GM10266 (cell line): ENCODE measurements around the gene ZMIZ2.
"Not testable (repeated sequence)": the region's sequence is repeated elsewhere in the genome, so short reads cannot be mapped to it uniquely, and the experiment has no call there.

Experiments used
- DNase-seq: peaks from one replicate; pipeline ENCODE4 v3.0.0; 2012; ENCODE audit errors: extremely low spot score
- TF ChIP-seq, protein P1 (sequence below): IDR thresholded peaks from 2 replicates; pipeline ENCODE4 v1.5.1; 2012; ENCODE audit warnings: mild to moderate bottlenecking, low read depth; ENCODE audit not compliant: control insufficient read depth, insufficient read depth; ENCODE audit errors: missing control alignments

ZMIZ2 gene

DNA sequence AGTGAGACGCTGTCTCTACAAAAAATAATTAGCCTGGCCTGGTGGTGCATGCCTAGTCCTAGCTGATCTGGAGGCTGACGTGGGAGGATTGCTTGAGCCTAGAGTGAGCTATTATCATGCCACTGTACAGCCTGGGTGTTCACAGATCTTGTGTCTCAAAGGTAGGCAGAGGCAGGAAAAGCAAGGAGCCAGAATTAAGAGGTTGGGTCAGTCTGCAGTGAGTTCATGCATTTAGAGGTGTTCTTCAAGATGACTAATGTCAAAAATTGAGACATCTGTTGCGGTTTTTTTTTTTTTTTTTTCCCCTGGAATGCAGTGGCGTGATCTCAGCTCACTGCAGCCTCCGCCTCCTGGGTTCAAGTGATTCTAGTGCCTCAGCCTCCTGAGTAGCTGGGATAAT, 53.2 kb downstream of the ZMIZ2 start:
- TF ChIP-seq, protein P1, sequence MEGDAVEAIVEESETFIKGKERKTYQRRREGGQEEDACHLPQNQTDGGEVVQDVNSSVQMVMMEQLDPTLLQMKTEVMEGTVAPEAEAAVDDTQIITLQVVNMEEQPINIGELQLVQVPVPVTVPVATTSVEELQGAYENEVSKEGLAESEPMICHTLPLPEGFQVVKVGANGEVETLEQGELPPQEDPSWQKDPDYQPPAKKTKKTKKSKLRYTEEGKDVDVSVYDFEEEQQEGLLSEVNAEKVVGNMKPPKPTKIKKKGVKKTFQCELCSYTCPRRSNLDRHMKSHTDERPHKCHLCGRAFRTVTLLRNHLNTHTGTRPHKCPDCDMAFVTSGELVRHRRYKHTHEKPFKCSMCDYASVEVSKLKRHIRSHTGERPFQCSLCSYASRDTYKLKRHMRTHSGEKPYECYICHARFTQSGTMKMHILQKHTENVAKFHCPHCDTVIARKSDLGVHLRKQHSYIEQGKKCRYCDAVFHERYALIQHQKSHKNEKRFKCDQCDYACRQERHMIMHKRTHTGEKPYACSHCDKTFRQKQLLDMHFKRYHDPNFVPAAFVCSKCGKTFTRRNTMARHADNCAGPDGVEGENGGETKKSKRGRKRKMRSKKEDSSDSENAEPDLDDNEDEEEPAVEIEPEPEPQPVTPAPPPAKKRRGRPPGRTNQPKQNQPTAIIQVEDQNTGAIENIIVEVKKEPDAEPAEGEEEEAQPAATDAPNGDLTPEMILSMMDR, result no peak
- no peak for DNase-seq

DNA sequence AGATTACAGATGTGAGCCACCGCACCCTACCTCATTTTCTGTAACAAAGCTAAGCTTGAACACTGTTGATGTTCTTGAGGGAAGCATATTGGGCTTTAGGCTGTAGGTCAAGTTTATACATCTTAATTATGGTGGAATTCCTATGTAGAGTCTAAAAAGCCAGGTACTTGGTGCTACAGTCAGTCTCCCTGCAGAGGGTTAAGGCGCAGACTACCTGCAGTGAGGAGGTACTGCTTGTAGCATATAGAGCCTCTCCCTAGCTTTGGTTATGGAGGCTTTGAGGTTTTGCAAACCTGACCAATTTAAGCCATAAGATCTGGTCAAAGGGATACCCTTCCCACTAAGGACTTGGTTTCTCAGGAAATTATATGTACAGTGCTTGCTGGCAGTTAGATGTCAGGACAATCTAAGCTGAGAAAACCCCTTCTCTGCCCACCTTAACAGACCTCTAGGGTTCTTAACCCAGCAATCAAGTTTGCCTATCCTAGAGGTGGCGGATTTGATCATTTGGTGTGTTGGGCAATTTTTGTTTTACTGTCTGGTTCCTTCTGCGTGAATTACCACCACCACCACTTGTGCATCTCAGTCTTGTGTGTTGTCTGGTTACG, 53.9 kb downstream of the ZMIZ2 start:
- TF ChIP-seq, protein P1, result no peak

DNA sequence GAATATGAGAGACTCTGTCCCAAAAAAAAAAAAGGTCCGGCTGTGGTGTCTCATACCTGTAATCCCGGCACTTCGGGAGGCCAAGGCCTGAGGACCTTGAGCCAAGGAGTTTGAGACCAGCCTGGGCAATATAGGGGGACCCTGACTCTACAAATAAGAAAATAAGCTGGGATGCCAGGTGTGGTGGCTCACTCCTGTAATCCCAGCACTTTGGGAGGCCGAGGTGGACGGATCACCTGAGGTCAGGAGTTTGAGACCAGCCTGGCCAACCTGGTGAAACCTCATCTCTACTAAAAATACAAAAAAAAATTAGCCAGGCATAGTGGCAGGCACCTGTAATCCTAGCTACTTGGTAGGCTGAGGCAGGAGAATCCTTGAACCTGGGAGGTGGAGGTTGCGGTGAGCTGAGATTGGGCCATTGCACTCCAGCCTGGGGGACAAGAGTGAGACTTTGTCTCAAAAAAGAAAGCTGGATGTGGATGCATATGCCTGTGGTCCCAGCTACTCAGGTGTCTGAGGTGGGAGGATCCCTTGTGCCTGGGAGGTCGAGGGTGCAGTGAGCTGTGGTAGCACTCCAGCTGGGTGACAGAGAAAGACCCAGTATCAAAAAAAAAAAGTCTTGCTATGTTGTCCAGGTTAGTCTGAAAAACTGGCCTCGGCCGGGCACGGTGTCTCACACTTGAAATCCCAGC, 55.3 kb downstream of the ZMIZ2 start:
- DNase-seq, result not testable (repeated sequence)

More for the DNA sequence above, 53.9 kb downstream of the ZMIZ2 start:
- DNase-seq, result no peak

DNA sequence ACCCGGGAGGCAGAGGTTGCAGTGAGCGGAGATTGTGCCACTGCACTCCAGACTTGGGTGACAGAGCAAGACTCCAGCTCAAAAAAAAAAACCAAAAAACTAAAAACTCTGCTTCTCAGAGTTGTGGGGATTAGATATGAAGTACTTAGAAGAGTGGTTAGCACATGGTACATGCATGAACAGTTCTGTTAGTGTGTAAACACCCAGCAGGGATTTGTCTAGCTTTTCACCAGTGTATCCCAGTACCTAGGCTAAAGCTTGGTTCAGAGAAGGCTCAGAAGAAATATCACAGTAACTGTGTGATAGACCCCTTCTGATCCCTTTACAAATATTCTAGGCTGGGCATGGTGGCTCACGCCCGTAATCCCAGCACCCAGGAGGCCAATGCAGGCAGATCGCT, 57.3 kb downstream of the ZMIZ2 start:
- TF ChIP-seq, protein P1, result no peak
- DNase-seq, result no peak

DNA sequence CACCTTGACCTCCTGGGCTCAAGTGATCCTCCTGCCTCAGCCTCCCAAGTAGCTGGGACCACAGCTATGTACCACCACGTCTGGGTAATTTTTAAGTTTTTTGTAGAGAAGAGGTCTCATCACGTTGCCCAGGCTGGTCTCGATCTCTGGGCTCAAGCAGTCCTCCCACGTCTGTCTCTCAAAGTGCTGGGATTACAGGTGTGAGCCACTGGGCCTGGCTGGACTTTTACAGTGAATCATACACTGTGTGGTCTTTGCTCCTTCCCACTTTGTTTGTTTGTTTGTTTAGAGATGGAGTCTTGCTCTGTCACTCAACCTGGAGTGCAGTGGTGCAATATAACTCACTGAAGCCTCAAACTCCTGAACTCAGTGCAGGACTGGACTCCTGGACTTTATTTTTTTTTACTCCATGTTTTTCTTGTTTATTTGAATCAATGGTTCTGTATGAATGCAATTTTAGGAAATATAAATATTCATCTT, 60.3 kb downstream of the ZMIZ2 start:
- no peak for DNase-seq
- TF ChIP-seq, protein P1, result no peak

DNA sequence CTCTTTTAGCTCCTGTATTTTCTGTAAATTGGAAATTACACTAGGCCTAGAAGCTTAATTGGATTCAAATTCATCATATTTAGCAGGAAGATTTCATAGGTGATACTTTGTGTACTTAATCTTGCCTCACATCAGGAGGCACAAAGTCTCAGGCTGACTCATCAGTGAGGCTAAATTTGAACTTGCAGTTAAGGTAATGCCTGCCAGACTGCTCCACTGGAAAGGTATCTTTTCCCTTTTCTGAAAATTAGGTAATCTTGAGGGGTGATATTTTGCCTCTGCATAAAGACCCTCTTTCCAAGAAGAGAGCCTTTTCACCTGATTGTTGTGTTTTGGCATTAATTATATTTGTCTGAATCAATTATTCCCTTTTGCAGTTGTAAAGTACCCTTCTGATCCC, 62.4 kb downstream of the ZMIZ2 start:
- TF ChIP-seq, protein P1, result no peak
- no peak for DNase-seq

DNA sequence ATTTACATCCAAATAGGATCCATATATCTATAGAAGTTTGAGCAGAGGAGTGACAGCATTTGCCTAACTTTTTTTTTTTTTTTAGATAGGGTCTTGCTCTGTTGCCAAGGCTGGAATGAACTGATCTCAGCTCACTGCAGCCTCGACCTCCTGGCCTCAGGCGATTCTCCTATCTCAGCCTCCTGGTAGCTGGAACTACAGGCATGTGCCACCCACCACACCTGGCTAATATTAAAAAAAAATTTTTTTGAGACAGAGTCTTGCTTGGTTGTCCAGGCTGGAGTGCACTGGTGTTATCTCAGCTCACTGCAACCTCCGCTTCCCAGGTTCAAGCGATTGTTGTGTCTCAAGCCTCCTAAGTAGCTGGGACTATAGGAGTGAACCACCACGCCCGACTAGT, 62.9 kb downstream of the ZMIZ2 start:
- TF ChIP-seq, protein P1, result no peak
- DNase-seq, result no peak
